IMR-90 (cell line): ENCODE data around the gene TMEM163. TPM values are rescaled to one million over a fixed set of nuclear protein-coding genes. Genes with fewer than 3 reads are reported as not detected.

ENCODE experiments used
- ATAC-seq: fragments of 200-7000 bp; cut with Tn5 transposase; 2 replicates; pipeline ENCODE4 v1.9.1; 2020; ENCODE audit warnings: low read depth, mild to moderate bottlenecking, moderate library complexity
- BruUV-seq: library from RNA; stranded (reverse); fragments of 400-500 nt; replicated peaks from 2 replicates; lab custom pipeline; 2021; lab: Mats Ljungman, UMichigan
- CTCF ChIA-PET: fragments of 300-600 bp; formaldehyde crosslinking; extraction: SDS; loops from one replicate; lab custom pipeline; 2021; ENCODE audit warnings: antibody characterized with exemption; lab: Yijun Ruan, JAX
- POLR2A ChIA-PET: fragments of 300-600 bp; sonication (Branson Sonifier 250); formaldehyde crosslinking; loops from one replicate; lab custom pipeline; 2022; ENCODE audit warnings: antibody characterized with exemption; ENCODE audit not compliant: unreplicated experiment; lab: Charles Lee
- DNase-seq: peaks from one replicate; pipeline ENCODE4 v3.0.0; 2013
- H2AFZ ChIP-seq: replicated peaks from 2 replicates; pipeline ENCODE3; 2013; ENCODE audit warnings: low read length, mild to moderate bottlenecking; ENCODE audit not compliant: poor library complexity
- H2AK5ac ChIP-seq: 2 replicates; pipeline ENCODE4 v1.6.1; 2013; ENCODE audit warnings: low read depth, low read length, inconsistent platforms
- H2AK9ac ChIP-seq: replicated peaks from 2 replicates; pipeline ENCODE3; 2013; ENCODE audit warnings: mild to moderate bottlenecking, low read depth, low read length, moderate library complexity; ENCODE audit not compliant: poor library complexity
- H2BK120ac ChIP-seq: 2 replicates; pipeline ENCODE4 v1.6.1; 2013; ENCODE audit warnings: low read depth, low read length, inconsistent platforms
- H2BK15ac ChIP-seq: 3 replicates; pipeline ENCODE4 v1.6.1; 2013; ENCODE audit warnings: low read depth, low read length, inconsistent platforms
- H2BK20ac ChIP-seq: 2 replicates; pipeline ENCODE4 v1.6.1; 2013; ENCODE audit warnings: low read depth, mild to moderate bottlenecking, inconsistent platforms, low read length, moderate library complexity
- H2BK5ac ChIP-seq: 2 replicates; pipeline ENCODE4 v1.6.1; 2013; ENCODE audit warnings: mild to moderate bottlenecking, low read depth, low read length, inconsistent platforms; ENCODE audit not compliant: poor library complexity, severe bottlenecking
- H3K14ac ChIP-seq: replicated peaks from 2 replicates; pipeline ENCODE4 v1.6.1; 2013; ENCODE audit warnings: low read depth, low read length, inconsistent platforms
- H3K18ac ChIP-seq: 2 replicates; pipeline ENCODE4 v1.6.1; 2013; ENCODE audit warnings: low read depth, low read length, control low read depth
- H3K23ac ChIP-seq: 2 replicates; pipeline ENCODE4 v1.6.1; 2013; ENCODE audit warnings: low read depth, low read length, inconsistent platforms
- H3K27ac ChIP-seq: 2 replicates; pipeline ENCODE4 v1.5.1; 2013; ENCODE audit warnings: mild to moderate bottlenecking, control low read depth, low read length; ENCODE audit not compliant: insufficient read depth
- H3K27me3 ChIP-seq: 2 replicates; pipeline ENCODE4 v1.6.1; 2013; ENCODE audit warnings: low read length; ENCODE audit not compliant: control insufficient read depth, insufficient read depth
- H3K36me3 ChIP-seq: 2 replicates; pipeline ENCODE4 v1.6.1; 2013; ENCODE audit warnings: low read length, mixed read lengths; ENCODE audit not compliant: control insufficient read depth, insufficient read depth
- H3K4ac ChIP-seq: 2 replicates; pipeline ENCODE4 v1.6.1; 2013; ENCODE audit warnings: low read depth, low read length, inconsistent platforms
- H3K4me1 ChIP-seq: 2 replicates; pipeline ENCODE4 v1.6.1; 2013; ENCODE audit warnings: low read length, mixed read lengths; ENCODE audit not compliant: control insufficient read depth, insufficient read depth
- H3K4me2 ChIP-seq: 2 replicates; pipeline ENCODE4 v1.6.1; 2013; ENCODE audit warnings: low read depth, mild to moderate bottlenecking, control low read depth, low read length, moderate library complexity
- H3K4me3 ChIP-seq: 2 replicates; pipeline ENCODE4 v1.5.1; 2013; ENCODE audit warnings: low read depth, mild to moderate bottlenecking, control low read depth, low read length, moderate library complexity; ENCODE audit not compliant: insufficient read depth
- H3K56ac ChIP-seq: 2 replicates; pipeline ENCODE4 v1.6.1; 2013; ENCODE audit warnings: low read length, inconsistent platforms; ENCODE audit not compliant: insufficient read depth; ENCODE audit errors: extremely low read depth
- H3K79me1 ChIP-seq, 2 experiments: 2 replicates each; pipeline ENCODE4 v1.6.1; 2013; ENCODE audit warnings: low read length in 2 of 2, inconsistent platforms in 1 of 2, low read depth in 1 of 2
- H3K9ac ChIP-seq: 2 replicates; pipeline ENCODE4 v1.6.1; 2013; ENCODE audit warnings: low read depth, low read length, control low read depth
- H3K9me1 ChIP-seq: 2 replicates; pipeline ENCODE4 v1.6.1; 2013; ENCODE audit warnings: low read length, inconsistent platforms; ENCODE audit not compliant: insufficient read depth
- H3K9me3 ChIP-seq: 2 replicates; pipeline ENCODE4 v1.6.1; 2013; ENCODE audit warnings: low read length; ENCODE audit not compliant: control insufficient read depth, insufficient read depth
- H4K20me1 ChIP-seq: 2 replicates; pipeline ENCODE4 v1.6.1; 2013; ENCODE audit warnings: low read length, inconsistent platforms; ENCODE audit not compliant: insufficient read depth
- H4K5ac ChIP-seq: 2 replicates; pipeline ENCODE4 v1.6.1; 2013; ENCODE audit warnings: mild to moderate bottlenecking, low read depth, low read length, control low read depth
- H4K8ac ChIP-seq, 2 experiments: 2 replicates each; pipeline ENCODE4 v1.6.1; 2013; ENCODE audit warnings: low read depth in 2 of 2, low read length in 2 of 2, control low read depth in 1 of 2, inconsistent platforms in 1 of 2
- H4K91ac ChIP-seq: 2 replicates; pipeline ENCODE4 v1.6.1; 2013; ENCODE audit warnings: low read depth, low read length, inconsistent platforms; ENCODE audit not compliant: insufficient read depth
- RAD21 ChIP-seq: IDR thresholded peaks from 2 replicates; pipeline ENCODE4 v1.6.1; 2012; ENCODE audit warnings: low read length, improper control_type of control experiment
- RCOR1 ChIP-seq: IDR thresholded peaks from 2 replicates; pipeline ENCODE4 v1.6.1; 2012; ENCODE audit warnings: mild to moderate bottlenecking, low read length, improper control_type of control experiment; ENCODE audit not compliant: insufficient replicate concordance
- RFX5 ChIP-seq: IDR thresholded peaks from 2 replicates; pipeline ENCODE4 v1.8.0; 2012; ENCODE audit warnings: low read depth, mild to moderate bottlenecking, low read length, moderate library complexity
- WGBS, 2 experiments: methylation state at CpG; one replicate each; pipeline versions ENCODE4 v1.1.5 to v1.1.7; 2013; ENCODE audit warnings: missing lambda C conversion rate in 2 of 2; ENCODE audit not compliant: insufficient read length in 1 of 2; ENCODE audit errors: extremely low coverage in 2 of 2; 5-methylcytosine and 5-hydroxymethylcytosine counted together
- dilution Hi-C: fragments of 300-500 bp; cut with HindIII; formaldehyde crosslinking; loops from one replicate; pipeline ENCODE4 v1.14.3; 2018; ENCODE audit warnings: low sequenced_read_pairs; ENCODE audit not compliant: unreplicated experiment
- in situ Hi-C: fragments of 300-500 bp; cut with MboI; formaldehyde crosslinking; loops from 3 replicates; pipeline ENCODE4 v1.14.3; 2019; ENCODE audit warnings: low sequenced_read_pairs, inconsistent platforms, mixed read lengths
- intact Hi-C: fragments of 100-400 bp; cut with micrococcal nuclease; formaldehyde crosslinking; loops from 2 replicates; pipeline ENCODE4 v1.10.0; 2022
- polyA plus RNA-seq, 3 experiments: library from polyadenylated mRNA; depleted of rRNA; stranded (reverse); fragments of >200 nt; gene quantifications; 2 replicates each; pipeline ENCODE4 v1.2.3, GENCODE V29; 2012; ENCODE audit warnings: low replicate concordance in 1 of 3
- total RNA-seq: library from RNA; depleted of rRNA; stranded (reverse); fragments of >200 nt; gene quantifications from 2 replicates; pipeline ENCODE4 v1.2.3, GENCODE V29; 2012

Gene TMEM163
- total and polyA plus RNA-seq, 2 of the 4 experiments (the other 2 are of a cell fraction) = not detected

- no peak for TF ChIP-seq RFX5
Measured at GRCh38 chr2:134408791-134409190, 310.0 kb downstream of the TMEM163 start (continued).

- Histone ChIP-seq H3K4ac (peak overlapping the region; percentile 84), H2BK5ac (peak overlapping the region; percentile 93), H4K91ac (peak overlapping the region; percentile 74), H2BK20ac (peak overlapping the region; percentile 60), H3K27me3 (no peaks in the 10 kb centered on the region), H3K9me3 (no peaks in the 10 kb centered on the region), H3K4me1 (peaks cover 52% of the 10 kb centered on the region), H3K27ac (peak overlapping the region; percentile 90), H3K4me3 (no peak overlapping the region), H3K23ac (peak overlapping the region; percentile 89), H4K20me1 (peaks cover 6% of the 10 kb centered on the region; the same call in 1 of the 2 replicates), H2BK120ac (peak overlapping the region; percentile 89), H2BK15ac (peak overlapping the region; percentile 60; the same call in 2 of the 3 replicates), H3K14ac (no peak overlapping the region; the same call in 1 of the 2 replicates), H3K79me1 (peaks cover 18 to 80% of the 10 kb centered on the region in 2 experiments), H3K56ac (peak overlapping the region; percentile 81), H4K8ac (peak overlapping the region in 1 of 2 experiments; percentile 65; a peak in 2 of 4 replicates), H3K4me2 (peak overlapping the region; percentile 25), H3K9ac (no peak overlapping the region), H3K18ac (peak overlapping the region; percentile 10; the same call in 1 of the 2 replicates), H4K5ac (peak overlapping the region; percentile 43), H2AK5ac (peak overlapping the region; percentile 63; the same call in 1 of the 2 replicates), H3K9me1 (peaks cover 40% of the 10 kb centered on the region), H2AK9ac (peak overlapping the region; percentile 8), H3K36me3 (peaks cover 15% of the 10 kb centered on the region), H2AFZ (no peak overlapping the region)
- DNase-seq = peak; percentile 81
- CTCF ChIA-PET = no interaction called here
- TF ChIP-seq RCOR1 (no peak), RFX5 (no peak), RAD21 (no peak)
- intact Hi-C loops (loop anchor here (2.0 kb wide), 1 partner anchor 32 kb away; no protein-coding TSS in a partner anchor), dilution Hi-C loops (no loop called here), in situ Hi-C loops (loop anchor here (25.0 kb wide), 1 partner anchor 521 kb away; no protein-coding TSS in a partner anchor)
- WGBS, 2 experiments = no CpG with 5 or more reads among the region's 3 CpGs
- POLR2A ChIA-PET = no interaction called here
- ATAC-seq = peak; percentile 46
- BruUV-seq = no TSS peak
Measured at GRCh38 chr2:134408386-134408785, 310.4 kb downstream of the TMEM163 start.
